ENCODE data around the gene RTKN2.

RTKN2 gene

DNA sequence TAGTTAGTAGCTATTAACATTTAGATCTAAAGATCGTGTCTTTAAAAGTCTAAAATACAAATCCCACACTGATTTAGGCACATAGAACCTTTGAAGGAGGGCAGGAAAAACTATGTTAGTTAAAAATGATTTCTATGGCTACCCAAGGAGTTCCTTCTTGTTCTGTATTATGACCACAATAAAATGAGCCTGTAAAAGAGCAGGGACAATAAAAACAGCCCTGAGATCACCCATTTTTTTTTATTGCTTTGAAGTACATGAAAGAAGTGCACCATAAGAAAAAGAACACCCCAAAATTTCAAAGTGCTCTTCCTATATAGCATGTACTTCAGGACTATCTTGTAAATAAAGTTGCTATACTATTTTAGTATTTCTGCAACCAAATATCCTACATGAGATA lies 29.8 kb downstream of the RTKN2 start:
- no peak overlapping the region for H3K4me3 ChIP-seq (replicated peaks; ENCODE audit: low read depth, low read length)
- DNase-seq (ENCODE audit: extremely low read depth, insufficient read length): no peak

DNA sequence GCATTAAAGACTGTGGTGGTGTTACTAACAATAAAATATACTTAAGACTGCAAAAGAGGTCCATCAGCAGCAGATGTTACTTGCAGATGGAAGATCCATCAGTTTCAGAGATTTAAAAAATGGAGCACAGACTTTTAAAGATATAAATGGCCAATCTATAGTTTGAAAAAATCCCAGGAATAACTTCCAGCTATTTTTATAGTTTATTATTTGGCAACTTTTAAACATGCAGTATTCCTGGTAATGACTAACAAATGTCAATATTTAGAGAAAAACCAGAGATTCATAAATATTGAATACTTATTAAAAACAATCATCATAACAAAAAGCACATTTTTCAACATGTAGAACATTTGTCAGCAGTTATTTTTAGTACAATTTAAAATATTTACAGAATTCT lies 30.7 kb downstream of the RTKN2 start:
- no peaks in the 10 kb centered on the region for H3K27me3 ChIP-seq (replicated peaks; ENCODE audit: control insufficient read depth, insufficient read depth, low read length)
- H3K4me3 ChIP-seq (replicated peaks; ENCODE audit: low read depth, low read length): no peak overlapping the region
- no peak for DNase-seq (ENCODE audit: extremely low read depth, insufficient read length)
- H3K36me3 ChIP-seq (ENCODE audit: control insufficient read depth, insufficient read depth, low read length): no peaks in the 10 kb centered on the region
- TF ChIP-seq, protein P1, sequence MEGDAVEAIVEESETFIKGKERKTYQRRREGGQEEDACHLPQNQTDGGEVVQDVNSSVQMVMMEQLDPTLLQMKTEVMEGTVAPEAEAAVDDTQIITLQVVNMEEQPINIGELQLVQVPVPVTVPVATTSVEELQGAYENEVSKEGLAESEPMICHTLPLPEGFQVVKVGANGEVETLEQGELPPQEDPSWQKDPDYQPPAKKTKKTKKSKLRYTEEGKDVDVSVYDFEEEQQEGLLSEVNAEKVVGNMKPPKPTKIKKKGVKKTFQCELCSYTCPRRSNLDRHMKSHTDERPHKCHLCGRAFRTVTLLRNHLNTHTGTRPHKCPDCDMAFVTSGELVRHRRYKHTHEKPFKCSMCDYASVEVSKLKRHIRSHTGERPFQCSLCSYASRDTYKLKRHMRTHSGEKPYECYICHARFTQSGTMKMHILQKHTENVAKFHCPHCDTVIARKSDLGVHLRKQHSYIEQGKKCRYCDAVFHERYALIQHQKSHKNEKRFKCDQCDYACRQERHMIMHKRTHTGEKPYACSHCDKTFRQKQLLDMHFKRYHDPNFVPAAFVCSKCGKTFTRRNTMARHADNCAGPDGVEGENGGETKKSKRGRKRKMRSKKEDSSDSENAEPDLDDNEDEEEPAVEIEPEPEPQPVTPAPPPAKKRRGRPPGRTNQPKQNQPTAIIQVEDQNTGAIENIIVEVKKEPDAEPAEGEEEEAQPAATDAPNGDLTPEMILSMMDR (IDR thresholded peaks at IDR 0.05; ENCODE audit: insufficient read depth, low read length, poor library complexity, severe bottlenecking): no peak

More for the DNA sequence above, 29.8 kb downstream of the RTKN2 start:
- TF ChIP-seq, protein P1 (IDR thresholded peaks at IDR 0.05; ENCODE audit: insufficient read depth, low read length, poor library complexity, severe bottlenecking): no peak
- Histone ChIP-seq H3K36me3 (ENCODE audit: control insufficient read depth, insufficient read depth, low read length) (no peaks in the 10 kb centered on the region), H3K27me3 (replicated peaks; ENCODE audit: control insufficient read depth, insufficient read depth, low read length) (no peaks in the 10 kb centered on the region)

DNA sequence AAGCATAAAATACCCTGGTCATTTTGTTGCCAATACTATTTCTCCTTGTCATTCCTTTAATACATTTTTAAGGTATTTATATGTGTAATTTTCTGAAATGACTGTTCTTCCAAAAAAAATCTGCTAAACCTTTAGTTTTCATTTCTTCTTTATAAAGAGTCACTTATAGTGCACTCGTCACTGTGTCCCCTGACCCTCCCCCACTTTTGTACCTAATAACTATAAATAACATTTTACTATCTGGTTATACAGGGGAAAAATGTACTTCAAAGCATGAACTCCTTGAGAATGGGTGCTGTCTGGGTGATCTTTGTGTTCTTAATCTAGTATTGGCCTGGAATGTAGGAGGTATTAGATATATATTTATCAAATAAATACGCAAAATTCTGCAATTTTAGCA lies 31.1 kb downstream of the RTKN2 start:
- Histone ChIP-seq H3K4me3 (replicated peaks; ENCODE audit: low read depth, low read length) (no peak overlapping the region), H3K36me3 (ENCODE audit: control insufficient read depth, insufficient read depth, low read length) (no peaks in the 10 kb centered on the region), H3K27me3 (replicated peaks; ENCODE audit: control insufficient read depth, insufficient read depth, low read length) (no peaks in the 10 kb centered on the region)
- DNase-seq (ENCODE audit: extremely low read depth, insufficient read length): no peak
- TF ChIP-seq, protein P1 (IDR thresholded peaks at IDR 0.05; ENCODE audit: insufficient read depth, low read length, poor library complexity, severe bottlenecking): no peak

DNA sequence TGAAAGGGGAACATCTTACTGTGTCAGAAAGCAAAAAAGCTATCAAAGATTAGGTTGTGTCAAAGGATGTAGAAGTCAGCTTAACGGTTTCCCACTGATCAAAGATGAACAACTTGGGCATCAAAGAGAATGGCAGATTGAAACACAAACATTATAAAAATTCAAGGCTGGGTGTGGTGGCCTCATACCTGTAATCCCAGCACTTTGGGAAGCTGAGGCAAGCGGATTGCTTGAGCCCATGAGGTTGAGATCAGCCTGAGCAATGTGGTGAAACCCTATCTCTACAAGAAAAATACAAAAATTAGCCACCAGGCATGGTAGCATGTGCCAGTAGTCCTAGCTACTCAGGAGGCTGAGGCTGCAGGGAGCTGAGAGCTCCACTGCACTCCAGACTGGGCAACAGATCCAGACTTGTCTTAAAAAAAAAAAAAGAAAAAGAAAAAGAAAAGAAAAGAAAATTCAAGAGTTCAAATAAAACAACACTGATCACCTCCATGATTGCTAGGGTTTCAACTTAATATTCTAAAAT lies 34.5 kb downstream of the RTKN2 start:
- no peak overlapping the region for H3K4me3 ChIP-seq (replicated peaks; ENCODE audit: low read depth, low read length)
- H3K27me3 ChIP-seq (replicated peaks; ENCODE audit: control insufficient read depth, insufficient read depth, low read length): no peaks in the 10 kb centered on the region
- TF ChIP-seq, protein P1 (IDR thresholded peaks at IDR 0.05; ENCODE audit: insufficient read depth, low read length, poor library complexity, severe bottlenecking): no peak
- no peak for DNase-seq (ENCODE audit: extremely low read depth, insufficient read length)
- H3K36me3 ChIP-seq (ENCODE audit: control insufficient read depth, insufficient read depth, low read length): no peaks in the 10 kb centered on the region

DNA sequence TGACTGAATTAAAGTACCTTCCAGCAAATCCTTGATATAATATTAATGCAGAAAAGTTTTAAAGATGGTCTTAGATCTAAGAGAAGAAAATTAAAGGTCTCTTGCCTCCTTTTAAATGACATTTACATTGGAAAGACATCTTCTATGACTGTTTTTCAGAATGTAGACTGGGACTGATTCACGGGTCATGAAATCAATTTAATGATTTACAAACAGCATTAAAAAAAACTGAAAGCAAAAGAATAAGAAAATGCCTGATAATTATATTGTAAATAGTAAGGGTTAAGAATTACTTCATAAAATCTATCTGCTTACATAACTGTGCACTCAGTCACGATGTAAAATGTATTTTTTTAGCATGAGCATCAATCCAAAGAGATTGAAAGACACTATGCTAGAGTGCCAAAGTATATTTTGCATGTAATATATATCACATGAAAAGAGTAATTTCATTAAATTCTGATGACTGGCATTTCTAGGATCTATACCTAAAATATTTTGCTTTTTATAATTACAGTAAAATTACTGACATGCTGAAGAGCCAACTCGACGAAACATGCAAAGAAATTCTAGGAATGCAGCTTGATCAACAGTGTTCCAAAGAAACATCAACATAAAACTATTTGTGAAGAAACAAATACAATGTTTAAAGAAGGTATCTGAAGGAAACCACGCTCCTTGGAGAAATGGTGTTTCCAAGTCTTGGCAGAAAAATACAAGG lies 35.1 kb downstream of the RTKN2 start:
- no peak for DNase-seq (ENCODE audit: extremely low read depth, insufficient read length)
- no peaks in the 10 kb centered on the region for H3K27me3 ChIP-seq (replicated peaks; ENCODE audit: control insufficient read depth, insufficient read depth, low read length)
- TF ChIP-seq, protein P1 (IDR thresholded peaks at IDR 0.05; ENCODE audit: insufficient read depth, low read length, poor library complexity, severe bottlenecking): no peak

More for the DNA sequence above, 35.1 kb downstream of the RTKN2 start:
- Histone ChIP-seq H3K4me3 (replicated peaks; ENCODE audit: low read depth, low read length) (no peak overlapping the region), H3K36me3 (ENCODE audit: control insufficient read depth, insufficient read depth, low read length) (no peaks in the 10 kb centered on the region)

Data from GM06990 (cell line).